ENCODE data around the gene PIM2.
"Not testable (repeated sequence)": the region's sequence is repeated elsewhere in the genome, so short reads cannot be mapped to it uniquely, and the experiment has no call there.

The PIM2 gene

DNA sequence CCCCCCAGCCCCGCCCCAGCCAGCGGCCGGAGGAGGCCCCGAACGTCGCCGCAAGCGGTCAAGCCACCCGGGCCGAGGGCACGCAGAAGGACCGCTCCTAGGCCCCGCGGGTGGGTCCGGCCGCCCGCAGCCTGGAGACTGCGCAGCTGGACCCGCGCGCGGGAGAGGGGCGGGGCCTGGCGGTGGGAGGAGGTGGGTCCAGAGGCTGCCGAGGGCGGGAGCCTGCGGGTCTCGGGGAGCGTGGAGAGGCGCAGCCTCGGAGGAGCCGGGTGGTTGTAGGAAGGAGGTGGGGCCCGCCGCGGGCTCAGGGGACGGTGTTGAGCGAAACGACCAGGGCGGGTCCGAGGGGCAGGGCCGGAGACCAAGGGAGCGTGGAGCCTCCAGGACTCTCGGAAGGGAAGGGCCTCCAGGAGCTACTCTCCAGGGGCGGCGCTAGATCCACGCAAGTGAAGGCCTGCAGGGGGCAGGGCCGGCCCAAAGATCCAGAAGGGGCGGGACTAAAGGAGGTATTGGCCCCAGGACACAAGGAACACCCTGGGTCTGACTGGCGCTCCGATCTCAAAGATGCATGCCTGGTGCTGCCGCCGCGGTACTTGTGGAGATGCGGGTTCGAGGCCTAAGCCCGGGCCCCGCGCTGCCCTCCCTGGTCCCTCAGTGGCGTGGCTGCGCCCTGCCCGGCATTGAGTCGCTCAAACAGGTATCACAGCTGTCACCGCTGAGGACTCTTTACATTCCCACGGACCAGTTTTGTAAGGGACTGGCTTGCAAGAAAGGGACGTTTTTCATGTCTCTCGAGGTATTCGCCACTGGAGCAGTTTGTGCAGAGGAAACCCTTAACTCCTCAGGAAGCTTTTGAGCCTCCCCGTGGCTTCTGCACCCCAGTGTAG lies 27.2 kb downstream of the PIM2 start:
- TF ChIP-seq, protein P1, sequence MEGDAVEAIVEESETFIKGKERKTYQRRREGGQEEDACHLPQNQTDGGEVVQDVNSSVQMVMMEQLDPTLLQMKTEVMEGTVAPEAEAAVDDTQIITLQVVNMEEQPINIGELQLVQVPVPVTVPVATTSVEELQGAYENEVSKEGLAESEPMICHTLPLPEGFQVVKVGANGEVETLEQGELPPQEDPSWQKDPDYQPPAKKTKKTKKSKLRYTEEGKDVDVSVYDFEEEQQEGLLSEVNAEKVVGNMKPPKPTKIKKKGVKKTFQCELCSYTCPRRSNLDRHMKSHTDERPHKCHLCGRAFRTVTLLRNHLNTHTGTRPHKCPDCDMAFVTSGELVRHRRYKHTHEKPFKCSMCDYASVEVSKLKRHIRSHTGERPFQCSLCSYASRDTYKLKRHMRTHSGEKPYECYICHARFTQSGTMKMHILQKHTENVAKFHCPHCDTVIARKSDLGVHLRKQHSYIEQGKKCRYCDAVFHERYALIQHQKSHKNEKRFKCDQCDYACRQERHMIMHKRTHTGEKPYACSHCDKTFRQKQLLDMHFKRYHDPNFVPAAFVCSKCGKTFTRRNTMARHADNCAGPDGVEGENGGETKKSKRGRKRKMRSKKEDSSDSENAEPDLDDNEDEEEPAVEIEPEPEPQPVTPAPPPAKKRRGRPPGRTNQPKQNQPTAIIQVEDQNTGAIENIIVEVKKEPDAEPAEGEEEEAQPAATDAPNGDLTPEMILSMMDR (IDR thresholded peaks at IDR 0.05; ENCODE audit: insufficient read depth, missing control alignments) = peak; percentile 52
- DNase-seq (ENCODE audit: insufficient read length, low spot score) (peak; percentile 65), FAIRE-seq (no peak)

DNA sequence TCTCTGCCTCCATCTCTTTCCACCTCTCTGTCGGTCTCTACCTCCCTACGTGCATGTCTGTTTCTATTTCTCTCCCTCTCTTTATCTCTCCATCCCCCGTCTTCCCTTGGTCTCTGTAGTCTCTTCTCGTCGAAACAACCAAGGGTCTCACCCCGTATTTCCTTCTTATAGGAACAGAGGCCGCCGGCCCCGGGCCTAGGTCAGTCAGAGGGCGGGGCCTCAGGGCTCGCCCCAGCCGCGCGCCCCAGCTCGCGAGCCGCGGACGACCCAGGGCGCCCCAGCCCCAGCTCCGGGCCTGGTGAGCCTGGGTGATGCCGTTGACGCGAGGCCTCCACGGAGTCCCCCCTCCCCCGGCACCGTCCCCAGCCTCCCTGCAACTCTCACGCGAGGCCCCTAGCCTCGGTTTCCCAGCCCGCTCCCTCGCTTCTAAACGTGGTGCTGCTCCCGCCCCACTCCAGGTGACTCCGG lies 27.9 kb downstream of the PIM2 start:
- no peak for DNase-seq (ENCODE audit: insufficient read length, low spot score)
- TF ChIP-seq, protein P1 (IDR thresholded peaks at IDR 0.05; ENCODE audit: insufficient read depth, missing control alignments) = no peak
- no peak for FAIRE-seq

DNA sequence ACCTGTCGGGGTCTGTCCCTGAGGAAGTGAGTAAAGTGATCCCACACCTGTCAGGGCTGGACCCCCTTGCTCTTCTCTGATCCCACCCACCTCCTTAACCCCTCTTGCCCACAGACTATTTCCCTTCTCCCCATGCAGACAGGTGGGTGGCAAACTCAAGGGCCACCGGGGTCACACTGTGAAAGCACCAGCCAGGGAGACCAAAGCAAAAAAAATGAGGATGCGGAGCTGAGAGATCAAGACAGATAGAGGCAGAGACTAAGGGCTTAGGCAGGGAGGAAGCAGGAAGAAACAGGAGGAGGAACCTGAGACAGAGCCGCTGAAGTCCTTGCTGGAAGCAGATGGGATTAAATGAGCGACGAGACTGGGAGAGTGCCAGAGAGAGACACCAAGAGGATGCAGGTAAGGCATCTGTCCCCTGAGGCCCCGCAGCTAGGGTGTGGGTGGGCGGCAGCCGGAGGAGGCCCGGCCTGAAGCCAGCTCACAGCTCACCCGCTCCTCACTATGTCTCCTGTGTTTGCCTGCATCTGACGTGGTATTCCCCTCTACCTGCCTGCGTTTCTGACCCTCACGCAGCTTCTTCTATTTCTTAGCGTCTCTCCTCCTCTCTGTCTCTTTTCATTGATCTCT lies 28.4 kb downstream of the PIM2 start:
- FAIRE-seq (no peak), DNase-seq (ENCODE audit: insufficient read length, low spot score) (no peak)

DNA sequence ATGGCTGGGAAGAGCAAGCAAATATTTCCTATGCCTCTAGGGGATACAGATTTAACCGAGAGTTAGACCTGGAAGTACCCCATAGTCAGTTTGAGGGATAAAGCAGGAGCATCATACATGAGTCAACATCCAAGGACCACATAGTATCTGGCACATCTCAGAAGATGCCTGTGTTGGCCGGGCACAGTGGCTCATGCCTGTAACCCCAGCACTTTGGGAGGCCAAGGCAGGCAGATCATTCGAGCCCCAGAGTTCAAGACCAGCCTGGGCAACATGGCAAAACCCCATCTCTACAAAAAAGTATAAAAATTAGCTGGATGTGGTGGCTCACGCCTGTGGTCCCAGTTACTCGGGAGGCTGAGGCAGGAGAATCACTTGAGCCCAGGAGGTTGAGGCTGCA lies 32.2 kb downstream of the PIM2 start:
- DNase-seq (ENCODE audit: insufficient read length, low spot score); FAIRE-seq: not testable (repeated sequence)

More for the DNA sequence above, 28.4 kb downstream of the PIM2 start:
- TF ChIP-seq, protein P1 (IDR thresholded peaks at IDR 0.05; ENCODE audit: insufficient read depth, missing control alignments) = no peak

DNA sequence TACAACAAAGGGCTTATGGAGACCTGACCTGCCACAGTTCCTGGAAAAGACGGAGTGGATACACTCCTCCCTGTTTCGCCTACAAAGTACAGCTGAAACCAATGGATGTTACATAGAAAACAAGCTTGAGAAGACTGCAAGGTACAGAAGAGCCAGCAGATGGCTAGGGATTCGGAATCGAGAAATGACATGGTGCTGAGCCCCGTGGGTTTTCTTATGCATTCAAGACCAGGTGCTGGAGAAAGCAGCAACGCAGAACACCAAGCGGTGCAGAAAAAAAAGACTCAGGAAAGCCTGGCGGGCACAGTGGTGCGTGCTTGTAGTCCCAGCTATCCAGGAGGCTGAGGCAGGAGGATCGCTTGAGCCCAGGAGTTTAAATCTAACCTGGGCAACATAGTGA lies 35.1 kb downstream of the PIM2 start:
- no peak for FAIRE-seq
- DNase-seq (ENCODE audit: insufficient read length, low spot score) = no peak
- TF ChIP-seq, protein P1 (IDR thresholded peaks at IDR 0.05; ENCODE audit: insufficient read depth, missing control alignments) = no peak

DNA sequence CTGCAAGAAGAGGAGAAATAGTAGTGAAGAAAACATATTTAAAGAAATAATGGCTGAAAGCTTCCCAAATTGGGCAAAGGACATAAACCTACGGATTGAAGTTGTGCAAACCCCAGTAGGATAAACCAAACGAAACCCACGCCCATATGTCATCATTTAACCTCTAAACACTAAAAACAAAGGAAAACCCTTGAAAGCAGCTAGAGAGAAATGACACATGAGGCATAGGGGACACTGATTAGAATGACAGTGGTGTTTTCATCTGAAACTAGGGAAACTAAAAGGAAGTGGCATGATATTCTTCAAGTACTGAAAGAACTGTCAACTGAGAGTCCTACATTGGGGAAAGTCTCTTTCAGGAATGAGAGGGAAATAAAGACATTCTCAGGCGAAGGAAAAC lies 41.9 kb downstream of the PIM2 start:
- not testable (repeated sequence) for FAIRE-seq; DNase-seq (ENCODE audit: insufficient read length, low spot score)

DNA sequence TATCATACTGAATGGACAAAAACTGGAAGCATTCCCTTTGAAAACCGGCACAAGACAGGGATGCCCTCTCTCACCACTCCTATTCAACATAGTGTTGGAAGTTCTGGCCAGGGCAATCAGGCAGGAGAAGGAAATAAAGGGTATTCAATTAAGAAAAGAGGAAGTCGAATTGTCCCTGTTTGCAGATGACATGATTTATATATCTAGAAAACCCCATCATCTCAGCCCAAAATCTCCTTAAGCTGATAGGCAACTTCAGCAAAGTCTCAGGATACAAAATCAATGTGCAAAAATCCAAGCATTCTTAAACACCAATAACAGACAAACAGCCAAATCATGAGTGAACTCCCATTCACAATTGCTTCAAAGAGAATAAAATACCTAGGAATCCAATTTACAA lies 46.8 kb downstream of the PIM2 start:
- FAIRE-seq; DNase-seq (ENCODE audit: insufficient read length, low spot score): not testable (repeated sequence)

DNA sequence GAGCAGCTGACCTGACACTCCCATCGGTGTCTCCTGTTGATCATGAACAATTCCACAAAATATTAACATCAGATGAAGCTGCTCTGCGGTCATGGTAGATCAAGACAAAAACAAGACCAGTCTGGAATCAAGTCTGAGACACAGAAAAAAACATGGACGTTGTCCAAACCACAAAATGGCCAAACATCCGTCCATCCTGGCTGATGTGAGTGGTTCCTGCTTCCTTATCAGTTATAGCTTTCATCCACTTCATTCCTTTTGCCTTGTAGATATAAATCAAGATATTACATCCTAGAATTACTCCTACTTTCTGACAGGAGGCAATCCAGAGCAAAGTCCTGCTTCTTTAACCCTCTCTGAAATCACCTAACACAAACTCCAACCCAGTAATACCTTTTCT lies 54.6 kb downstream of the PIM2 start:
- TF ChIP-seq, protein P1 (IDR thresholded peaks at IDR 0.05; ENCODE audit: insufficient read depth, missing control alignments) = no peak
- DNase-seq (ENCODE audit: insufficient read length, low spot score) (no peak), FAIRE-seq (no peak)
